Measurements from ENCODE around the gene CNBD2.
"Not testable (repeated sequence)": the region's sequence is repeated elsewhere in the genome, so short reads cannot be mapped to it uniquely, and the experiment has no call there.

DNA sequence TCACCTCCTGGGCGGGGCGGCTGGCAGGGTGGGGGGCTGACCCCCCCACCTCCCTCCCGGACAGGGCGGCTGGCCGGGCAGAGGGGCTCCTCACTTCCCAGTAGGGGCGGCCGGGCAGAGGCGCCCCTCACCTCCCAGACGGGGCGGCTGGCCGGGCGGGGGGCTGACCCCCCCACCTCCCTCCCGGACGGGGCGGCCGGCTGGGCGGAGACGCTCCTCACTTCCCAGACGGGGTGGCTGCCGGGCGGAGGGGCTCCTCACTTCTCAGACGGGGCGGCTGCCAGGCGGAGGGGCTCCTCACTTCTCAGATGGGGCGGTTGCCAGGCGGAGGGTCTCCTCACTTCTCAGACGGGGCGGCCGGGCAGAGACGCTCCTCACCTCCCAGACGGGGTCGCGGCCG, 32.9 kb downstream of the CNBD2 start:
- TF ChIP-seq, protein P1, sequence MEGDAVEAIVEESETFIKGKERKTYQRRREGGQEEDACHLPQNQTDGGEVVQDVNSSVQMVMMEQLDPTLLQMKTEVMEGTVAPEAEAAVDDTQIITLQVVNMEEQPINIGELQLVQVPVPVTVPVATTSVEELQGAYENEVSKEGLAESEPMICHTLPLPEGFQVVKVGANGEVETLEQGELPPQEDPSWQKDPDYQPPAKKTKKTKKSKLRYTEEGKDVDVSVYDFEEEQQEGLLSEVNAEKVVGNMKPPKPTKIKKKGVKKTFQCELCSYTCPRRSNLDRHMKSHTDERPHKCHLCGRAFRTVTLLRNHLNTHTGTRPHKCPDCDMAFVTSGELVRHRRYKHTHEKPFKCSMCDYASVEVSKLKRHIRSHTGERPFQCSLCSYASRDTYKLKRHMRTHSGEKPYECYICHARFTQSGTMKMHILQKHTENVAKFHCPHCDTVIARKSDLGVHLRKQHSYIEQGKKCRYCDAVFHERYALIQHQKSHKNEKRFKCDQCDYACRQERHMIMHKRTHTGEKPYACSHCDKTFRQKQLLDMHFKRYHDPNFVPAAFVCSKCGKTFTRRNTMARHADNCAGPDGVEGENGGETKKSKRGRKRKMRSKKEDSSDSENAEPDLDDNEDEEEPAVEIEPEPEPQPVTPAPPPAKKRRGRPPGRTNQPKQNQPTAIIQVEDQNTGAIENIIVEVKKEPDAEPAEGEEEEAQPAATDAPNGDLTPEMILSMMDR (IDR thresholded peaks at IDR 0.05) = not testable (repeated sequence)
- not testable (repeated sequence) for TF ChIP-seq POLR2A (IDR thresholded peaks at IDR 0.05)
